ENCODE measurements around the gene GP1BA.

Gene GP1BA

GRCh38 chr17:4959261-4959965 is 27.3 kb downstream of the GP1BA start:
- DNase-seq (ENCODE audit: low read depth), result no peak
- no peak for TF ChIP-seq CTCF (IDR thresholded peaks at IDR 0.05; ENCODE audit: low read depth, low read length, missing control alignments)
- no peak overlapping the region for H3K4me3 ChIP-seq (ENCODE audit: low read depth, low read length)
- in situ Hi-C loops (cut with HindIII; ENCODE audit: low sequenced_read_pairs), result no loop called here

- in situ Hi-C loops (cut with HindIII; ENCODE audit: low sequenced_read_pairs), result no loop called here
- no peak for DNase-seq (ENCODE audit: low read depth)
- no peak overlapping the region for H3K4me3 ChIP-seq (ENCODE audit: low read depth, low read length)
- no peak for TF ChIP-seq CTCF (IDR thresholded peaks at IDR 0.05; ENCODE audit: low read depth, low read length, missing control alignments)
Observed at GRCh38 chr17:4960279-4960922, 28.3 kb downstream of the GP1BA start.

- in situ Hi-C loops (cut with HindIII; ENCODE audit: low sequenced_read_pairs), result no loop called here
- no peak for DNase-seq (ENCODE audit: low read depth)
- H3K4me3 ChIP-seq (ENCODE audit: low read depth, low read length), result no peak overlapping the region
- TF ChIP-seq CTCF (IDR thresholded peaks at IDR 0.05; ENCODE audit: low read depth, low read length, missing control alignments), result no peak
Observed at GRCh38 chr17:4965311-4965986, 33.4 kb downstream of the GP1BA start.

- in situ Hi-C loops (cut with HindIII; ENCODE audit: low sequenced_read_pairs), result no loop called here
- DNase-seq (ENCODE audit: low read depth), result peak; percentile 99
- TF ChIP-seq CTCF (IDR thresholded peaks at IDR 0.05; ENCODE audit: low read depth, low read length, missing control alignments), result no peak
- peak overlapping the region; percentile 76 for H3K4me3 ChIP-seq (ENCODE audit: low read depth, low read length)
Observed at GRCh38 chr17:4966844-4967538, 34.9 kb downstream of the GP1BA start.

GRCh38 chr17:4967539-4968485 is 35.7 kb downstream of the GP1BA start, which contains the start of gene SPAG7:
TSS of gene SPAG7 (minus strand) at chr17:4967817. CDS start at chr17:4967804, 13 bp downstream.
- H3K4me3 ChIP-seq (ENCODE audit: low read depth, low read length), result peak within 1 kb of the TSS; percentile 76
- in situ Hi-C loops (cut with HindIII; ENCODE audit: low sequenced_read_pairs), result no loop called here
- TF ChIP-seq CTCF (IDR thresholded peaks at IDR 0.05; ENCODE audit: low read depth, low read length, missing control alignments), result no peak
- DNase-seq (ENCODE audit: low read depth), result peak; percentile 95
